Forelimb muscle (tissue), 1 donor: ENCODE results near the gene HNRNPC. TPM values are rescaled to one million over a fixed set of nuclear protein-coding genes. Genes with fewer than 3 reads are reported as not detected.
"Not testable (repeated sequence)": the region's sequence is repeated elsewhere in the genome, so short reads cannot be mapped to it uniquely, and the experiment has no call there.

Experiments
- DNase-seq: peaks from one replicate; pipeline ENCODE4 v3.0.0-alpha.2; 2013; ENCODE audit warnings: low read depth
- polyA plus RNA-seq: library from polyadenylated mRNA; unstranded; fragments of 120-200 nt; gene quantifications from one replicate; pipeline ENCODE4 v1.2.1, GENCODE V29; 2013; ENCODE audit not compliant: insufficient read length

Gene HNRNPC
- polyA plus RNA-seq, 1 donor: 401 TPM

DNA sequence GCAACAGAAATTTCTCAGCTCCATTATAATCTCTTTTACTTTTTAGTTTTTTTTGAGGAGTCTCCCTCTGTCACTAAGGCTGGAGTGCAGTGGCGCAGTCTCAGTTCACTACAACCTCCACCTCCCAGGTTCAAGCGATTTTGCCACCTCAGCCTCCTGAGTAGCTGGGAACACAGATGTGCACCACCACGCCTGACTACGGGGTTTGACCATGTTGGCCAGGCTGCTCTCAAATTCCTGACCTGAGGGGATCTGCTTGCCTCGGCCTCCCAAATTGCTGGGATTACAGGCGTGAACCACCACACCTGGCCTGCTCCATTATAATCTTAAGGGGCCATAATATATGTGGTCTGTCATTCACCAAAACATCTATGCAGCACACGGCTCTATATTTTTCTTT, 23.4 kb downstream of the HNRNPC start:
- DNase-seq: no peak

DNA sequence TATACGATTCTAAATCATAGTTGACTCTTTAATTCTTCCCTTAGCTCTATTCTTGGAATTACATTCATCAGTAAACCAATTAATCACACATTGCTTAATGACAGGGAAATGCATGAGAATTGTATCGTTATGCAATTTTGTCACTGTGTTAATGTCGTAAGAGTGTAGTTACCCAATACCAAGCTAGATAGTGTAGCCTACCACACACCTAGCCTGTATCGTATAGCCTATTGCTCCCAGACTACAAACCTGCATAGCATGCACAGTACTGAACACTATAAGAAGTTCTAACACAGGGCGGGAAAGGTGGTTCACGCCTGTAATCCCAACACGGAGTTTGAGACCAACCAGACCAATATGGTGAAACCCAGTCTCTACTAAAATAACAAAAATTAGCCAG, 24.7 kb downstream of the HNRNPC start:
- DNase-seq: no peak

DNA sequence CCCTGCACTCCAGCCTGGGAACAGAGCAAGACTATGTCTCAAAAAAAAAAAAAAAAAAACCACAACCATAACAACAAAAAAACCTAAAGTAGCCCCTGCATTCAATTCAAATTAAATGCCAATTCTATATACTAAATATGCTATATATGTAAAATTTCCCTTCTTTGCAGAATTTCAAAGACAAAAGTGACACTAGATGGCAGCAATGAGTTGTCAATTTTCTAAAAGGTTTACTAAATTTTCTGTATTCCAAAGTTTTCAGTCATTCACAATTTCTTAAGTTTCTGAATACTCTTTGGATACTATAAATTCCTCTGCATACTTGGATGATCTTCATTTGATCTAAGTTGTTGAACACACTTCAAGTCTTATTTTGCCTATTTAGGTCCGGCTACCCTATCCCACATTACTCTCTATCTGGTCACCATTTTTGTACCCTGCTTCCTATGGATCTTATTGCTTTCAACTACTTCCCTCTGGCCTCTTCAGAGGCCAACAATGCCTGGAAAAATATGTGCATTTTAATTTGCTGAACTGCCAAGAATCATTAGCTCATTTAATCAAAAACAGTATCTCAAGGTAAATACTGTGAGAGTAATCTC, 27.9 kb downstream of the HNRNPC start:
- no peak for DNase-seq

- DNase-seq: no peak
Observed at GRCh38 chr14:21240417-21240816, 28.8 kb downstream of the HNRNPC start.

GRCh38 chr14:21238823-21239518, 30.3 kb downstream of the HNRNPC start:
- DNase-seq: no peak

- DNase-seq: no peak
Observed at GRCh38 chr14:21236948-21237797, 32.1 kb downstream of the HNRNPC start.

- no peak for DNase-seq
Observed at GRCh38 chr14:21234112-21234511, 35.1 kb downstream of the HNRNPC start.

DNA sequence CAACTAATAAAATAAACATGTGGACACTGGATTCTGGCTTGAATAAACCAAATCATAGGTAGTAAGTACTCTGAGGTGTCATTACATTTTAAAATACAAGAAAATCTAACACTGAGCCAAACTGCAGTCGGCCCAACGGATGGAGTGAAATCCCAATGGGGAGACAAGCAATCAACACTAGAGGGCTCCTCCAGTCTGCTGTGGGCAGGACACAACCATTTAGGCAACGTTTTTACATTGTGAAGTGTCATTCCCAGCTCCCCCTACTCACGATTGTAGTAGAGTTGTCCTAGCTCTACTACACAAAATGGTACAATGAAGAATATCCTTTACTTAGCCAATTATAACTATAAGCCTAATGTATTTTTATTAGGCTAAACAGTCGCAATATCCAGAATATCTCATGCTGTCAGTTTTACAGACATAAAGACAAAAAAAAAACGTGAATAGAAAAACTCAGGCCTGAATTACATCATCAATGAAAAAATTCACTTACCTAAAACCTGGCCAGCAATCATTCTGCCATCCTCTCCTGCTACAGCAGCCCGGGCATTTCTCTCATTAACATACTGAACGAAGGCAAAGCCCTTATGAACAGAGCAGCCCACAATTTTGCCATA, 35.7 kb downstream of the HNRNPC start:
- no peak for DNase-seq

- no peak for DNase-seq
Observed at GRCh38 chr14:21231020-21231652, 38.1 kb downstream of the HNRNPC start.

DNA sequence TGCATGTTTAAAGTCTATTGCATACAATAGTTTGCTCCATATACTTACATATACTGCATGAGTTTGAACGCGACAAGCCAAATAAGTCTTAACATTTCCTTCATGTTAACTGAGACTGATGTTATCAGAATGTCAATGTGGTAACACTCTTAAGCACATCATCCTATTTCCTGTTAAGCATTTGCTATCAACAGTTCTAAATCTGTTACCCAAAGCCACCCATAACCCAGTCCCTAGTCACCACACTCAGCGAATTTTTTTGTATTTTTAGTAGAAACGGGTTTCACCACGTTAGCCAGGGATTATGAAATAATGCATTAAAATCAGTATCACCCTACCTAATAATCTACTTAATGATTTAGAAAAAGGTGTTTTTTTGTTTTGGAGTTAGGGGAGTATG, 39.4 kb downstream of the HNRNPC start:
- no peak for DNase-seq

GRCh38 chr14:21227981-21228380, 41.3 kb downstream of the HNRNPC start:
- DNase-seq: no peak

- no peak for DNase-seq
Observed at GRCh38 chr14:21227150-21227549, 42.1 kb downstream of the HNRNPC start.

GRCh38 chr14:21226467-21226866, 42.8 kb downstream of the HNRNPC start:
- DNase-seq: no peak

- not testable (repeated sequence) for DNase-seq
Observed at GRCh38 chr14:21225164-21225563, 44.1 kb downstream of the HNRNPC start.

DNA sequence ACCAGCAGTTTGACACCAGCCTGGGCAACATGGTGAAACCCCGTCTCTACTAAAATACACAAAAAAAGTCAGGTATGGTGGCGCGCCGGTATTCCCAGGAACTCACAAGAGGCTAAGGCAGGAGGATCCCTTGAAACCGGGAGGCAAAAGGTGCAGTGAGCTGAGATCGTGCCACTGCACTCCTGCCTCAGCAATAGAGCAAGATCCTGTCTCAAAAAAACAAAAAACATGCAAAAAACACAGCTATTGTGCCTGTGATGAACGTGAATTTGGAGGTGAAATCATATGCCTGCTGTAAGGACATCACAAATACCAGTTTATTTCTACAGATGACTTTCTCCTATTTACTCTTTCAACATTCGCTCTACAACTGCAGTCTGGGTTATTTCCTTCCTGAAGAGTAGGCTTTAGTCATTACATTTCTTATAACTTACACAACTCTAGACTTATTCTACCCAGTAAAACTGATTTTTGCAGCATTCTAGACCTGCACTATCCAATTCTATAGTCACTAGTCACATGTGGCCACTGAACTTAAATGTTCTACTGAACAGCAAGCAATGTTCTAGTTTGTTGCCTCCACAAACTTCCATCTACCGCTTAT, 48.3 kb downstream of the HNRNPC start:
- no peak for DNase-seq

DNA sequence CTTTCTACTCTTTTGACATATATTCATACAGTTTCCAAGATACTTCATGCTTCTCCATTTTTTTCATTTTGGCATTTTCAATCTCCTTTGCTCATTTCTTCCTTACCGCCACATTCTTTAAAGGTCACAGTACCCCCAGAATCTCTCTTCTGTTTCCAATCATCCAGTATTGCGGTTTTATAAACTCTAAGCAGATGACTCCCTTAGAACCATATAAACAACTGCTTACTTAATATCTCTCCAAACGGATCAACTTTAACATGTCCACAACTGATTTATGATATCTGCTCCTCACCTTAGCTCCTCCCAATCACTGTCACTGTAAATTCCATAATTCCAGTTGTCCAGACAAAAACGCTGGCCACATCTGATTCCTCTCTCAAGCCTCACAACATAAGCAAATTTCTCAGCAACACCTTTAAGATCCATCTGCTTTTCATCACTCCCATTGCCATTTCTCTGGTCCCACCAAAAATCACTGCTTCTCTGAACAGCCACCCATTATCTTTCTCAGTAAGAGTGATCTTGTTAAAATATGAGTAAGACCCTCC, 49.6 kb downstream of the HNRNPC start:
- DNase-seq: no peak

DNA sequence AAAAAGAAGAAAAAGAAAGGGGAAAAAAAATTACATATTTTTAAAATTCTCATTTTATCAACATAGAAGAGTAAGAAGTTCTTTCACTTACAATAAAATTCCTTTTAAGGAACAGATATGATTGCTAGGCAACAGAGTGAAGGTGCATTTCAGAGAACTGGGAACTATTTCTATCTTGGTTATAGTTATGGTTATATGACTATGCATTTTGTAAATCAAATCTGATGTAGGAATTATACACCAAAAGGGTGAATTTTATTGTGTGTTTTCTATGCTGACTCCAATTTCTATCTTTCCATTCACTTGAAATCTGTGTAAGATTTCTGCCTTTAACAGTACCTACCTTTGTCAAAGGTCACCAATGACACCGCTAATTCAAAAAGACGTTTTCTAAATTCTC, 50.1 kb downstream of the HNRNPC start:
- DNase-seq: no peak

- no peak for DNase-seq
Observed at GRCh38 chr14:21215879-21216251, 53.4 kb downstream of the HNRNPC start.

DNA sequence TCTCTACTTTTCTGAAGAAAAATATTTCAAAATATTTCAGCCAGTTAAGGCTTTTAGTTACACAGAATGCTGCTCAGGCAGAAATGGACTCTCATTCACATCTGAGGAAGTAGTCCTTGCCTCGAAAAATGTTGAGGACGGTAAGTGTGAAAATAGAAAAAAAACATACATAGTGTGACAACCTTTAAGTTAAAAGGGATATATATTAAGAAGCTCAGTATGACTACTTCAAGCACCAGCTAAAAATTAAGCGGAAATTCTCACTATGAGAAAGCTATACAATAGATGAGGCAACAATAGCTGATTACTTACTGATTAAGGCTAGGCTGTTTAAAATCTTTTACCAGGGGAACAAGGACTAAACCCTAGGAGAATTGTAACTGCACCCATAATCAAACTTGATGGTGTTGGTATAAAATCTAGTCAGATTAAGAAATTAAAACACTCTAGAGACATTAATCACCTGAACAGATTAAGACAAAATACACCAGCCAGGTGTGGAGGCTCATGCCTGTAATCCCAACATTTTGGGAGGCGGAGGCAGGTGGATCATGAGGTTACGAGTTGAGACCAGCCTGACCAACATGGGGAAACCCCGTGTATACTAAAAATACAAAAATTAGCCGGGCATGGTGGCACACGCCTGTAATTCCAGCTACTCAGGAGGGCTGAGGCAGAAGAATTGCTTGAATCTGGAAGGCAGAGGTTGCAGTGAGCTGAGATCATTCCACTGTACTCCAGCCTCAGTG, 53.9 kb downstream of the HNRNPC start:
- DNase-seq: no peak

DNA sequence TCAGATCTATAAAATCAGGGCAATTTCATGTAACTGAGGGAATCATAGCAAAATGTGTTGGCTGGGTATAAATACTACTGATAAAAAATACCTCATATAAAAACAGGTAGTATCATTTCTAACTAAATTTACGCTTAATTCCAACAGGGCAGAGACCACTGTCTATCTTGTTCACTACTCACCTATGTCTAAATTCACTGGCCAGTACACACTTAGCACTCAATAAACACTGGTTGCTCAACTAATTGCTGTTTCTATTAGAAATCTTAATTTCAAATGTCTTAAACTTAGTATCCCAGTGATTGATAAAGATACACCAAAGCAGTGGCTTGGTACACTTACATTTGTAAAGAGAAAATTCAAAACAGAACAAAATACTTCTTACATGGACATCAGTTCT, 55.6 kb downstream of the HNRNPC start:
- no peak for DNase-seq
